B cell (primary cell): ENCODE results near the gene TPO. TPM values are rescaled to one million over a fixed set of nuclear protein-coding genes. Genes with fewer than 3 reads are reported as not detected.
"Not testable (repeated sequence)": the region's sequence is repeated elsewhere in the genome, so short reads cannot be mapped to it uniquely, and the experiment has no call there.

Experiments used
- ATAC-seq: fragments of 200-7000 bp; cut with Tn5 transposase; one replicate; pipeline ENCODE4 v1.10.0; 2021; ENCODE audit warnings: low read depth, mild to moderate bottlenecking, moderate number of reproducible peaks, moderate library complexity
- CTCF ChIA-PET: fragments of 350-600 bp; sonication (Branson Sonifier 250); formaldehyde crosslinking; loops from one replicate; lab custom pipeline; 2021; ENCODE audit warnings: antibody characterized with exemption, inconsistent platforms; lab: Charles Lee
- POLR2A ChIA-PET: fragments of 350-600 bp; sonication (Branson Sonifier 250); formaldehyde crosslinking; loops from one replicate; lab custom pipeline; 2021; ENCODE audit warnings: antibody characterized with exemption; lab: Charles Lee
- DNase-seq: peaks from one replicate; pipeline ENCODE4 v3.0.0; 2013
- H2AFZ ChIP-seq: 2 replicates; pipeline ENCODE4 v1.6.1; 2012; ENCODE audit warnings: mild to moderate bottlenecking, low read depth, low read length; ENCODE audit not compliant: insufficient read depth, poor library complexity, severe bottlenecking
- H3K27ac ChIP-seq, 2 donors: 1 replicate in 1 of 2; 2 replicates in 1 of 2; pipeline ENCODE4 v1.5.1; 2012 to 2013; ENCODE audit warnings: low read length in 2 of 2, mild to moderate bottlenecking in 2 of 2, moderate library complexity in 1 of 2
- H3K27me3 ChIP-seq, 4 experiments: fragments of 200-600 bp in 1 of 4; sonication (generic) in 1 of 4; replicated peaks in 1 of 4; 1 replicate in 2 of 4; 2 replicates in 2 of 4; pipeline versions ENCODE4 v1.6.1 to v1.7.0; 2013 to 2016; ENCODE audit warnings: low read length in 3 of 4, mild to moderate bottlenecking in 2 of 4, mixed read lengths in 1 of 4, moderate library complexity in 1 of 4; ENCODE audit not compliant: insufficient read depth in 4 of 4, control insufficient read depth in 3 of 4; ENCODE audit errors: control extremely low read depth in 1 of 4
- H3K36me3 ChIP-seq, 2 experiments: replicated peaks in 1 of 2; 1 replicate in 1 of 2; 2 replicates in 1 of 2; pipeline versions ENCODE4 v1.6.1 to v1.7.1; 2013; ENCODE audit warnings: low read length in 1 of 2; ENCODE audit not compliant: insufficient read depth in 2 of 2, control insufficient read depth in 1 of 2; ENCODE audit errors: control extremely low read depth in 1 of 2, extremely low read depth in 1 of 2
- H3K4me1 ChIP-seq, 2 donors: fragments of 200-600 bp in 1 of 2; sonication (generic) in 1 of 2; 1 replicate in 1 of 2; 2 replicates in 1 of 2; pipeline versions ENCODE4 v1.5.1 to v1.6.1; 2013 to 2017; ENCODE audit warnings: low read length in 2 of 2; ENCODE audit not compliant: control insufficient read depth in 2 of 2, insufficient read depth in 2 of 2
- H3K4me2 ChIP-seq: replicated peaks from 2 replicates; pipeline ENCODE3; 2012; ENCODE audit warnings: mild to moderate bottlenecking, low read depth, low read length; ENCODE audit not compliant: poor library complexity, severe bottlenecking
- H3K4me3 ChIP-seq, 5 experiments: fragments of 200-600 bp in 1 of 5; sonication (generic) in 1 of 5; 1 replicate in 3 of 5; 2 replicates in 2 of 5; pipeline versions ENCODE4 v1.5.1 to v1.7.0; 2011 to 2016; ENCODE audit warnings: low read length in 4 of 5, mild to moderate bottlenecking in 4 of 5, low read depth in 2 of 5, control low read depth in 1 of 5, moderate library complexity in 1 of 5; ENCODE audit not compliant: insufficient read depth in 1 of 5; ENCODE audit errors: control extremely low read depth in 1 of 5, extremely low read depth in 1 of 5
- H3K79me2 ChIP-seq: fragments of 200-600 bp; sonication (generic); one replicate; pipeline ENCODE4 v1.6.0; 2016; ENCODE audit warnings: low read length; ENCODE audit not compliant: control insufficient read depth, insufficient read depth
- H3K9ac ChIP-seq: fragments of 200-600 bp; sonication (generic); 2 replicates; pipeline ENCODE4 v1.6.1; 2017; ENCODE audit warnings: mild to moderate bottlenecking, low read length, moderate library complexity
- H3K9me3 ChIP-seq, 3 donors: one replicate each; pipeline versions ENCODE4 v1.6.1 to v1.7.1; 2013; ENCODE audit warnings: low read length in 2 of 3; ENCODE audit not compliant: control insufficient read depth in 2 of 3, insufficient read depth in 1 of 3; ENCODE audit errors: control extremely low read depth in 1 of 3
- H4K20me1 ChIP-seq: 2 replicates; pipeline ENCODE4 v1.6.0; 2012; ENCODE audit warnings: mild to moderate bottlenecking, low read length; ENCODE audit not compliant: insufficient read depth, control insufficient read depth, poor library complexity, severe bottlenecking
- H3K27ac Mint-ChIP-seq: one replicate; pipeline ENCODE4 v1.8.0; 2021; ENCODE audit warnings: mixed read lengths
- H3K27me3 Mint-ChIP-seq: one replicate; pipeline ENCODE4 v1.8.0; 2021; ENCODE audit warnings: mixed read lengths
- H3K4me1 Mint-ChIP-seq: one replicate; pipeline ENCODE4 v1.8.0; 2021; ENCODE audit warnings: mixed read lengths
- H3K4me3 Mint-ChIP-seq: one replicate; pipeline ENCODE4 v1.8.0; 2021; ENCODE audit warnings: mixed read lengths
- H3K9me3 Mint-ChIP-seq: one replicate; pipeline ENCODE4 v1.8.0; 2022; ENCODE audit warnings: mixed read lengths; ENCODE audit not compliant: insufficient read depth
- EZH2 ChIP-seq: IDR thresholded peaks from 2 replicates; pipeline ENCODE4 v1.6.1; 2012; ENCODE audit warnings: borderline replicate concordance, low read depth, mild to moderate bottlenecking, moderate library complexity, low read length; ENCODE audit not compliant: insufficient read depth, poor library complexity, severe bottlenecking
- WGBS: methylation state at CpG from one replicate; pipeline ENCODE4 v1.1.5; 2013; ENCODE audit warnings: missing lambda C conversion rate; ENCODE audit not compliant: insufficient coverage; 5-methylcytosine and 5-hydroxymethylcytosine counted together
- intact Hi-C: fragments of 100-400 bp; cut with micrococcal nuclease; formaldehyde crosslinking; loops from one replicate; pipeline ENCODE4 v1.10.0; 2022
- polyA plus RNA-seq: library from polyadenylated mRNA; depleted of rRNA; stranded (reverse); fragments of >200 nt; gene quantifications from 2 replicates; pipeline ENCODE4 v1.2.3, GENCODE V29; 2012
- total RNA-seq, 2 donors: library from RNA; stranded (reverse); fragments of 120-200 nt in 1 of 2; gene quantifications; 1 replicate in 1 of 2; 2 replicates in 1 of 2; pipeline versions ENCODE4 v1.2.3 to v1.2.4, GENCODE V29; 2013 to 2022
- TF ChIP-seq, protein P1 (sequence below): fragments of 200-600 bp; IDR thresholded peaks from one replicate; pipeline ENCODE4 v1.8.0; 2022; ENCODE audit warnings: antibody characterized with exemption, mild to moderate bottlenecking

TPO gene
- total and polyA plus RNA-seq, 2 donors (not counting 1 experiment from before 2014, with no cell fraction given), result not detected

DNA sequence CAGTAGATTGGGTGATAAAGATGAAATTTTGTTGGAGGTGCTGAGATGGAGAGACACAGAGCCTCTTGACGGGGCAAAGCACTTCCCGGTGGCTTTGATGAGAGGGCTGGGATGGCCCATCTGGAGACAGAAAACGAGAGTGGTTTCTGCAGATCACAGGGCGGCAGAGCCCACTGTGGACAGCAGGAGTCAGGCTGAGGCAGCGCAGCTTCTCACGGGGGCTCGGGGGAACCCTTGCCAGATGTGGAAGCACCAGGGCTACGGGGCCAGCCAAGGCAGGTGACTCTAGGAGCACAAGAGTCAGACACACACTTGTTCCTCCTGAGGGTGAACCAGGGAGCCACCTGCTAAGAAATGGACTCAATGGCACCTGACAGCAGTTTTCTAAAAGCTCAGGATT is 78.5 kb downstream of the TPO start:
- peaks cover 0 to 7% (median 0%) of the 10 kb centered on the region in 3 donors for H3K9me3 ChIP-seq
- no peak overlapping the region for H3K27ac Mint-ChIP-seq
- H3K27me3 Mint-ChIP-seq, result no peaks in the 10 kb centered on the region
- no peak overlapping the region for H3K27ac ChIP-seq
- no peak overlapping the region for H2AFZ ChIP-seq
- WGBS, result 88% methylated on average over 8 of the region's 8 CpGs
- no peaks in the 10 kb centered on the region for H3K9me3 Mint-ChIP-seq
- intact Hi-C loops, result no loop called here
- H3K27me3 ChIP-seq, result no peaks in the 10 kb centered on the region
- ATAC-seq (no peak), DNase-seq (no peak)
- H4K20me1 ChIP-seq, result no peaks in the 10 kb centered on the region
- no peaks in the 10 kb centered on the region for H3K4me1 ChIP-seq
- H3K9ac ChIP-seq, result no peak overlapping the region
- CTCF ChIA-PET, result no interaction called here
- H3K4me3 Mint-ChIP-seq, result no peak overlapping the region
- H3K4me3 ChIP-seq, result no peak overlapping the region
- no peaks in the 10 kb centered on the region for H3K79me2 ChIP-seq
- TF ChIP-seq, protein P1, sequence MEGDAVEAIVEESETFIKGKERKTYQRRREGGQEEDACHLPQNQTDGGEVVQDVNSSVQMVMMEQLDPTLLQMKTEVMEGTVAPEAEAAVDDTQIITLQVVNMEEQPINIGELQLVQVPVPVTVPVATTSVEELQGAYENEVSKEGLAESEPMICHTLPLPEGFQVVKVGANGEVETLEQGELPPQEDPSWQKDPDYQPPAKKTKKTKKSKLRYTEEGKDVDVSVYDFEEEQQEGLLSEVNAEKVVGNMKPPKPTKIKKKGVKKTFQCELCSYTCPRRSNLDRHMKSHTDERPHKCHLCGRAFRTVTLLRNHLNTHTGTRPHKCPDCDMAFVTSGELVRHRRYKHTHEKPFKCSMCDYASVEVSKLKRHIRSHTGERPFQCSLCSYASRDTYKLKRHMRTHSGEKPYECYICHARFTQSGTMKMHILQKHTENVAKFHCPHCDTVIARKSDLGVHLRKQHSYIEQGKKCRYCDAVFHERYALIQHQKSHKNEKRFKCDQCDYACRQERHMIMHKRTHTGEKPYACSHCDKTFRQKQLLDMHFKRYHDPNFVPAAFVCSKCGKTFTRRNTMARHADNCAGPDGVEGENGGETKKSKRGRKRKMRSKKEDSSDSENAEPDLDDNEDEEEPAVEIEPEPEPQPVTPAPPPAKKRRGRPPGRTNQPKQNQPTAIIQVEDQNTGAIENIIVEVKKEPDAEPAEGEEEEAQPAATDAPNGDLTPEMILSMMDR, result no peak
- no peak for TF ChIP-seq EZH2
- no peak overlapping the region for H3K4me2 ChIP-seq
- H3K4me1 Mint-ChIP-seq, result no peaks in the 10 kb centered on the region
- POLR2A ChIA-PET, result no interaction called here
- H3K36me3 ChIP-seq, result no peaks in the 10 kb centered on the region

DNA sequence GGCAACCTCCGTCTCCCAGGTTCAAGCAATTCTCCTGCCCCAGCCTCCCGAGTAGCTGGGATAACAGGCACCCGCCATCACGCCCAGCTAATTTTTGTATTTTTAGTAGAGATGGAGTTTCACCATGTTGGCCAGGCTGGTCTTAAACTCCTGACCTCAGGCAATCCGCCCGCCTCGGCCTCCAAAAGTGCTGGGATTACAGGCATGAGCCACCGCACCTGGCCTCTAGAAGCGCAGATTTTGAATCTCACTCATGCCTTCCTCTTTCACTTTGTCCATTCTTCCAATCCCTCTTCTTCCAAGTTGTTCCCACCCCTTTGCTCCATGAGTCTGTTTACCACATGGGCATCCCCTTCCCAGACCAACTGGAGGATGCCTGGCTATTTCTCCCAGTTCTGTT is 79.0 kb downstream of the TPO start:
- H3K27me3 Mint-ChIP-seq, DNase-seq, H3K4me3 ChIP-seq, H3K4me1 ChIP-seq, H3K27ac Mint-ChIP-seq, H3K4me3 Mint-ChIP-seq, POLR2A ChIA-PET, H3K27ac ChIP-seq, H3K9me3 Mint-ChIP-seq, H3K79me2 ChIP-seq, H3K4me2 ChIP-seq, CTCF ChIA-PET, H3K36me3 ChIP-seq, H3K27me3 ChIP-seq, intact Hi-C loops, H3K9me3 ChIP-seq, H4K20me1 ChIP-seq, H3K9ac ChIP-seq, H3K4me1 Mint-ChIP-seq, ATAC-seq, H2AFZ ChIP-seq: not testable (repeated sequence)
- 95% methylated on average over 7 of the region's 9 CpGs for WGBS
